H9 (cell line): Measurements from ENCODE around the gene DDA1. TPM values are rescaled to one million over a fixed set of nuclear protein-coding genes. Genes with fewer than 3 reads are reported as not detected.
A peak's percentile ranks its signal among the peaks of the same experiment; 100 is the strongest.

Experiments used
- DNase-seq: peaks from one replicate; pipeline ENCODE4 v3.0.0-alpha.2; 2017
- H2AFZ ChIP-seq: one replicate; pipeline ENCODE4 v1.6.1; 2013; ENCODE audit warnings: mild to moderate bottlenecking, low read length, control low read depth, moderate library complexity
- H2AK5ac ChIP-seq: 2 replicates; pipeline ENCODE4 v1.6.1; 2013; ENCODE audit warnings: low read length, control low read depth, mixed read lengths; ENCODE audit not compliant: insufficient read length
- H2BK120ac ChIP-seq: one replicate; pipeline ENCODE4 v1.6.1; 2013; ENCODE audit warnings: low read depth, mild to moderate bottlenecking, low read length, control low read depth, inconsistent platforms; ENCODE audit not compliant: poor library complexity, severe bottlenecking
- H2BK12ac ChIP-seq: 2 replicates; pipeline ENCODE4 v1.6.1; 2013; ENCODE audit warnings: low read length, control low read depth, mixed read lengths, low read depth; ENCODE audit not compliant: insufficient read length
- H2BK15ac ChIP-seq: 2 replicates; pipeline ENCODE4 v1.6.1; 2013; ENCODE audit warnings: low read depth, low read length, control low read depth
- H2BK20ac ChIP-seq: one replicate; pipeline ENCODE4 v1.6.1; 2013; ENCODE audit warnings: low read depth, mild to moderate bottlenecking, low read length, control low read depth, inconsistent platforms; ENCODE audit not compliant: poor library complexity, severe bottlenecking
- H2BK5ac ChIP-seq: 2 replicates; pipeline ENCODE4 v1.6.1; 2013; ENCODE audit warnings: low read length, control low read depth, mixed read lengths; ENCODE audit not compliant: insufficient read length
- H3K14ac ChIP-seq: 2 replicates; pipeline ENCODE4 v1.6.1; 2013; ENCODE audit warnings: low read length, control low read depth; ENCODE audit not compliant: insufficient read depth
- H3K18ac ChIP-seq: 2 replicates; pipeline ENCODE4 v1.6.1; 2013; ENCODE audit warnings: low read depth, mild to moderate bottlenecking, mixed read lengths, low read length, control low read depth; ENCODE audit not compliant: insufficient read length
- H3K23ac ChIP-seq: 2 replicates; pipeline ENCODE4 v1.6.1; 2013; ENCODE audit warnings: low read length, control low read depth, mixed read lengths, low read depth; ENCODE audit not compliant: insufficient read length
- H3K23me2 ChIP-seq: 2 replicates; pipeline ENCODE4 v1.6.1; 2013; ENCODE audit warnings: low read depth, mild to moderate bottlenecking, mixed read lengths, low read length, control low read depth; ENCODE audit not compliant: insufficient read length, poor library complexity, severe bottlenecking
- H3K27ac ChIP-seq: 2 replicates; pipeline ENCODE4 v1.5.1; 2013; ENCODE audit warnings: low read length, control low read depth, mixed read lengths, low read depth; ENCODE audit not compliant: insufficient read length
- H3K27me3 ChIP-seq: 2 replicates; pipeline ENCODE4 v1.6.1; 2013; ENCODE audit warnings: low read length, control low read depth, inconsistent platforms; ENCODE audit not compliant: insufficient read depth
- H3K4ac ChIP-seq: 2 replicates; pipeline ENCODE4 v1.6.1; 2013; ENCODE audit warnings: low read depth, mild to moderate bottlenecking, control low read depth, inconsistent platforms, low read length, moderate library complexity
- H3K4me1 ChIP-seq: 2 replicates; pipeline ENCODE4 v1.6.1; 2013; ENCODE audit warnings: low read length, control low read depth, inconsistent platforms; ENCODE audit not compliant: insufficient read depth
- H3K4me2 ChIP-seq: 2 replicates; pipeline ENCODE4 v1.6.1; 2013; ENCODE audit warnings: low read length, control low read depth, mixed read lengths; ENCODE audit not compliant: insufficient read length, insufficient read depth
- H3K56ac ChIP-seq: 2 replicates; pipeline ENCODE4 v1.6.1; 2013; ENCODE audit warnings: low read depth, mild to moderate bottlenecking, mixed read lengths, low read length, control low read depth; ENCODE audit not compliant: insufficient read length
- H3K79me1 ChIP-seq: 2 replicates; pipeline ENCODE4 v1.6.1; 2013; ENCODE audit warnings: low read depth, mild to moderate bottlenecking, moderate library complexity, low read length, control low read depth, inconsistent platforms; ENCODE audit not compliant: insufficient read depth, poor library complexity, severe bottlenecking
- H3K79me2 ChIP-seq: 2 replicates; pipeline ENCODE4 v1.6.1; 2013; ENCODE audit warnings: low read length, control low read depth, inconsistent platforms; ENCODE audit not compliant: insufficient read depth
- H3K9ac ChIP-seq: 2 replicates; pipeline ENCODE4 v1.6.1; 2013; ENCODE audit warnings: low read length, control low read depth, mixed read lengths; ENCODE audit not compliant: insufficient read length; ENCODE audit errors: extremely low read depth
- H3K9me3 ChIP-seq: one replicate; pipeline ENCODE4 v1.6.1; 2013; ENCODE audit warnings: low read depth, low read length, inconsistent platforms; ENCODE audit not compliant: control insufficient read depth
- H3T11ph ChIP-seq: one replicate; pipeline ENCODE4 v1.6.1; 2013; ENCODE audit warnings: mild to moderate bottlenecking, low read length, control low read depth, inconsistent platforms
- H4K20me1 ChIP-seq: one replicate; pipeline ENCODE4 v1.6.1; 2013; ENCODE audit not compliant: control insufficient read depth, insufficient read length, insufficient read depth
- H4K5ac ChIP-seq: 2 replicates; pipeline ENCODE4 v1.6.1; 2013; ENCODE audit warnings: low read depth, mild to moderate bottlenecking, mixed read lengths, low read length, control low read depth; ENCODE audit not compliant: insufficient read length
- H4K8ac ChIP-seq: replicated peaks from 2 replicates; pipeline ENCODE4 v1.6.1; 2013; ENCODE audit warnings: low read length, control low read depth, mixed read lengths, low read depth; ENCODE audit not compliant: insufficient read length
- H4K91ac ChIP-seq: 2 replicates; pipeline ENCODE4 v1.6.1; 2013; ENCODE audit warnings: low read depth, mild to moderate bottlenecking, moderate library complexity, mixed read lengths, low read length, control low read depth; ENCODE audit not compliant: insufficient read length
- H3K27ac Mint-ChIP-seq, 3 experiments: 2 replicates in 2 of 3; 3 replicates in 1 of 3; pipeline ENCODE4 v1.8.0; 2020 to 2021; ENCODE audit warnings: mixed read lengths in 3 of 3, mild to moderate bottlenecking in 1 of 3, moderate library complexity in 1 of 3
- H3K27me3 Mint-ChIP-seq: 2 replicates; pipeline ENCODE4 v1.8.0; 2021; ENCODE audit warnings: low read depth, mild to moderate bottlenecking, moderate library complexity, mixed read lengths
- H3K36me3 Mint-ChIP-seq, 3 experiments: 2 replicates in 2 of 3; 3 replicates in 1 of 3; pipeline ENCODE4 v1.8.0; 2020 to 2021; ENCODE audit warnings: low read depth in 3 of 3, mixed read lengths in 3 of 3; ENCODE audit not compliant: insufficient read depth in 1 of 3
- H3K4me1 Mint-ChIP-seq, 2 experiments: 2 replicates each; pipeline ENCODE4 v1.8.0; 2020; ENCODE audit warnings: mixed read lengths in 2 of 2
- H3K4me3 Mint-ChIP-seq, 2 experiments: 2 replicates in 1 of 2; 3 replicates in 1 of 2; pipeline ENCODE4 v1.8.0; 2020 to 2021; ENCODE audit warnings: mild to moderate bottlenecking in 2 of 2, mixed read lengths in 2 of 2, moderate library complexity in 1 of 2
- H3K9me3 Mint-ChIP-seq, 2 experiments: 2 replicates in 1 of 2; 3 replicates in 1 of 2; pipeline ENCODE4 v1.8.0; 2020; ENCODE audit warnings: mild to moderate bottlenecking in 2 of 2, mixed read lengths in 2 of 2, moderate library complexity in 1 of 2
- CTCF ChIP-seq: fragments of 200-600 bp; sonication (generic); conservative IDR thresholded peaks from 3 replicates; pipeline ENCODE4 v1.8.0; 2021; ENCODE audit warnings: antibody characterized with exemption, mild to moderate bottlenecking
- WGBS: extraction: QIAGEN DNeasy Blood & Tissue Kit; methylation state at CpG from one replicate; pipeline ENCODE4 v1.1.7; 2013; ENCODE audit warnings: missing lambda C conversion rate, low lambda C conversion rate, mixed read lengths; ENCODE audit not compliant: insufficient read length; ENCODE audit errors: extremely low coverage; 5-methylcytosine and 5-hydroxymethylcytosine counted together
- total RNA-seq: library from RNA; stranded (reverse); gene quantifications from 2 replicates; pipeline ENCODE4 v1.2.1, GENCODE V29; 2021

Gene DDA1
- total RNA-seq, 1 experiment from 2014 or later, result 45.7 TPM

- Histone ChIP-seq H3K27me3 (no peaks in the 10 kb centered on the region), H3K79me2 (peaks cover 7% of the 10 kb centered on the region; the same call in 1 of the 2 replicates), H3K4me2 (peak overlapping the region; percentile 73), H3T11ph (no peak overlapping the region), H3K9me3 (no peaks in the 10 kb centered on the region), H3K23ac (no peak overlapping the region), H4K91ac (no peak overlapping the region), H3K56ac (no peak overlapping the region), H4K8ac (no peak overlapping the region), H2BK20ac (no peak overlapping the region), H2AK5ac (no peak overlapping the region), H2BK15ac (no peak overlapping the region), H3K18ac (no peak overlapping the region), H3K4ac (no peak overlapping the region), H3K14ac (no peak overlapping the region), H2BK120ac (no peak overlapping the region), H3K4me1 (no peaks in the 10 kb centered on the region), H4K20me1 (no peaks in the 10 kb centered on the region), H3K79me1 (peaks cover 6% of the 10 kb centered on the region), H2BK5ac (no peak overlapping the region), H3K23me2 (peaks cover 11% of the 10 kb centered on the region), H3K27ac (no peak overlapping the region), H4K5ac (no peak overlapping the region), H2AFZ (no peak overlapping the region), H3K9ac (peak overlapping the region; percentile 32), H2BK12ac (no peak overlapping the region)
- H3K27me3 Mint-ChIP-seq, result no peaks in the 10 kb centered on the region
- no CpG with 5 or more reads among the region's 23 CpGs for WGBS
- no peak for TF ChIP-seq CTCF
- peaks cover 9 to 22% (median 22%) of the 10 kb centered on the region in 3 experiments; a peak in 6 of 7 replicates for H3K36me3 Mint-ChIP-seq
- H3K4me3 Mint-ChIP-seq, result peak overlapping the region; percentile 94 to 95
- H3K9me3 Mint-ChIP-seq, result no peaks in the 10 kb centered on the region
- DNase-seq, result no peak
- H3K4me1 Mint-ChIP-seq, result peaks cover 17 to 25% of the 10 kb centered on the region in 2 experiments
- H3K27ac Mint-ChIP-seq, result peak overlapping the region; percentile 88 to 98 (median 95); a peak in 5 of 7 replicates
These were observed 650 bp downstream of the DDA1 start for GRCh38 chr19:17309965-17310461.
